Measurements from ENCODE around the gene ZSCAN5A. TPM values are rescaled to one million over a fixed set of nuclear protein-coding genes. Genes with fewer than 3 reads are reported as not detected.

ZSCAN5A gene
- total and polyA plus RNA-seq, 2 of the 13 experiments (the other 11 are each of a cell fraction or from before 2014, with no cell fraction given), result 9.5 to 17.8 TPM

GRCh38 chr19:56177564-56178243, 136.9 kb downstream of the ZSCAN5A start:
- Histone ChIP-seq H3K4me3 (replicated peaks in 1 of 3; ENCODE audit: insufficient read depth in 1 of 3, low read depth in 2 of 3, low read length in 3 of 3) (no peak overlapping the region), H4K20me1 (ENCODE audit: insufficient read depth, low read length) (no peaks in the 10 kb centered on the region), H3K79me2 (ENCODE audit: insufficient read depth, low read length) (no peaks in the 10 kb centered on the region), H3K9ac (ENCODE audit: insufficient read depth, low read depth, low read length) (no peak overlapping the region), H3K27me3 (ENCODE audit: control insufficient read depth in 1 of 2, insufficient read depth in 2 of 2, low read length in 2 of 2) (peaks cover 0 to 16% of the 10 kb centered on the region in 2 experiments; a peak in 3 of 5 replicates), H3K27ac (ENCODE audit: extremely low read length, insufficient read depth, low read length) (no peak overlapping the region), H2AFZ (ENCODE audit: low read length) (no peak overlapping the region), H3K4me2 (ENCODE audit: low read depth, low read length) (no peak overlapping the region), H3K4me1 (ENCODE audit: insufficient read depth, low read length) (peaks cover 20% of the 10 kb centered on the region; the same call in 1 of the 2 replicates), H3K9me3 (ENCODE audit: low read length) (no peaks in the 10 kb centered on the region), H3K36me3 (replicated peaks in 1 of 2; ENCODE audit: control insufficient read depth in 1 of 2, insufficient read depth in 2 of 2, low read length in 2 of 2) (no peaks in the 10 kb centered on the region)
- WGBS (ENCODE audit: low lambda C conversion rate), result 30% methylated on average over 10 of the region's 11 CpGs
- CTCF ChIA-PET (ENCODE audit: low intra/inter-chr PET ratio, low total read pairs), result no interaction called here
- FAIRE-seq, result no peak
- no peak for TF ChIP-seq ZNF850 (CRISPR knock-in tag; conservative IDR thresholded peaks at IDR 0.05)
- TF ChIP-seq RCOR2 (CRISPR knock-in tag; IDR thresholded peaks at IDR 0.05), result no peak
- TF ChIP-seq ZMYM3 (CRISPR knock-in tag; IDR thresholded peaks at IDR 0.05), result peak; percentile 45; the same call in 1 of the 2 replicates
- no peak for TF ChIP-seq ATF1 (CRISPR knock-in tag; IDR thresholded peaks at IDR 0.05)
- TF ChIP-seq ATF7 (IDR thresholded peaks at IDR 0.05), result peak; percentile 90
- TF ChIP-seq ATF7 (CRISPR knock-in tag; IDR thresholded peaks at IDR 0.05), result no peak
- TF ChIP-seq ZNF768 (CRISPR knock-in tag; IDR thresholded peaks at IDR 0.05), result peak; percentile 92
- TF ChIP-seq ATF4 (CRISPR knock-in tag; IDR thresholded peaks at IDR 0.05), result no peak
- TF ChIP-seq AHDC1 (CRISPR knock-in tag; IDR thresholded peaks at IDR 0.05; ENCODE audit: borderline replicate concordance), result no peak
- no peak for TF ChIP-seq ZFP1 (CRISPR knock-in tag; IDR thresholded peaks at IDR 0.05)
- in situ Hi-C loops (cut with HindIII; ENCODE audit: extremely low pct_ligation_motif_present, low pct_unique_long_range_greater_than_20kb) (no loop called here), intact Hi-C loops (cut with micrococcal nuclease; ENCODE audit: unreplicated experiment) (no loop called here)
- BruUV-seq (replicated peaks), result no TSS peak
- POLR2A ChIA-PET, result no interaction called here
- no peak for DNase-seq (ENCODE audit: low spot score)
- no peak for ATAC-seq

Measured in HepG2 (cell line).